Measurements from ENCODE around the gene SLC30A10.
"Not testable (repeated sequence)": the region's sequence is repeated elsewhere in the genome, so short reads cannot be mapped to it uniquely, and the experiment has no call there.

The SLC30A10 gene

DNA sequence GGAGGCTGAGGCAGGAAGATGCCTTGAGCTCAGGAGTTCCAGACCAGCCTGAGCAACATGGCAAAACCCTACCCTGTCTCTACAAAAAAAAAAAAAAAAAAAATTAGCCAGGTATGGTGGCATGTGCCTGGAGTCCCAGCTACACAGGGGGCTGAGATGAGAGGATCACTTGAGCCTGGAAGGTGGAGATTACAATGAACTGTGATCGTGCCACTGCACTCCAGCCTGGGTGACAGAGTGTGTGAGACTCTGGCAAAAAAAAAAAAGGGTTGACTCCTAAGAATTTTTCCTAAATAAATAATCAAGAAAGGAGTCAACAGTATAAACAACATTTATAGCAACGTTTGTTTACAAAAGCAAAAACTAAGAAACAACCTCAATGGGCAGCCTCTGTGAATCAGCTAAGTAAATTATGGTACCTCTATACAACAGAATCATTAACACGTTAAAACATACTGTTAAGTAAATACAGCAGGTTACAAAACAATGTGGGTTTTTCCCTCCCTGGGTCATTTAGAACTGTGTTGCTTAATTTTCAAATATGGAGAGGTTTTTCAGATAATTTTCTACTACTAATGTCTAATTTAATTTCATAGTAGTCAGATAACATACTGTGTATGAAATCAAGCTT lies 56.8 kb downstream of the SLC30A10 start:
- Histone ChIP-seq H3K36me3 (ENCODE audit: control insufficient read depth in 2 of 2, insufficient read depth in 2 of 2, low read length in 2 of 2) (no peaks in the 10 kb centered on the region), H3K9me3 (ENCODE audit: control insufficient read depth in 2 of 2, low read length in 2 of 2) (no peaks in the 10 kb centered on the region), H3K4me3 (ENCODE audit: low read length in 2 of 2) (no peak overlapping the region), H3K9ac (ENCODE audit: low read length in 2 of 2) (no peak overlapping the region), H3K27me3 (ENCODE audit: control insufficient read depth in 1 of 2, insufficient read depth in 2 of 2, low read length in 2 of 2) (peaks cover 0 to 3% of the 10 kb centered on the region in 2 donors), H3K27ac (ENCODE audit: low read length) (no peak overlapping the region), H3K4me1 (ENCODE audit: control insufficient read depth, insufficient read depth, low read length) (no peaks in the 10 kb centered on the region)

DNA sequence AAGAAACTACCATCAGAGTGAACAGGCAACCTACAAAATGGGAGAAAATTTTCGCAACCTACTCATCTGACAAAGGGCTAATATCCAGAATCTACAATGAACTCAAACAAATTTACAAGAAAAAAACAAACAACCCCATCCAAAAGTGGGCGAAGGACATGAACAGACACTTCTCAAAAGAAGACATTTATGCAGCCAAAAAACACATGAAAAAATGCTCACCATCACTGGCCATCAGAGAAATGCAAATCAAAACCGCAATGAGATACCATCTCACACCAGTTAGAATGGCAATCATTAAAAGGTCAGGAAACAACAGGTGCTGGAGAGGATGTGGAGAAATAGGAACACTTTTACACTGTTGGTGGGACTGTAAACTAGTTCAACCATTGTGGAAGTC lies 59.7 kb downstream of the SLC30A10 start:
- not testable (repeated sequence) for H3K27ac ChIP-seq (ENCODE audit: low read length); H3K9ac ChIP-seq (ENCODE audit: low read length in 2 of 2); H3K9me3 ChIP-seq (ENCODE audit: control insufficient read depth in 2 of 2, low read length in 2 of 2)

More for the DNA sequence above, 59.7 kb downstream of the SLC30A10 start:
- H3K27me3 ChIP-seq (ENCODE audit: control insufficient read depth in 1 of 2, insufficient read depth in 2 of 2, low read length in 2 of 2); H3K4me3 ChIP-seq (ENCODE audit: low read length in 2 of 2); H3K4me1 ChIP-seq (ENCODE audit: control insufficient read depth, insufficient read depth, low read length); H3K36me3 ChIP-seq (ENCODE audit: control insufficient read depth in 2 of 2, insufficient read depth in 2 of 2, low read length in 2 of 2): not testable (repeated sequence)

All from stomach smooth muscle (tissue), 2 donors.